Psoas muscle (tissue), 8 donors: ENCODE results near the gene CEP68. TPM values are rescaled to one million over a fixed set of nuclear protein-coding genes. Genes with fewer than 3 reads are reported as not detected.

Experiments
- ATAC-seq, 4 donors: fragments of 200-7000 bp; cut with Tn5 transposase; one replicate each; pipeline ENCODE4 v1.9.1; 2020; ENCODE audit warnings: moderate library complexity in 3 of 4, mild to moderate bottlenecking in 2 of 4
- DNase-seq, 2 donors: peaks; one replicate each; pipeline ENCODE4 v3.0.0-alpha.2; 2020
- H3K27ac ChIP-seq: fragments of 200-600 bp; one replicate; pipeline ENCODE4 v1.8.0; 2022
- H3K27me3 ChIP-seq, 3 donors: fragments of 200-600 bp in 1 of 3; one replicate each; pipeline versions ENCODE4 v1.6.1 to v1.8.0; 2013 to 2022; ENCODE audit warnings: low read length in 2 of 3, mild to moderate bottlenecking in 2 of 3, moderate library complexity in 1 of 3; ENCODE audit not compliant: insufficient read depth in 3 of 3
- H3K36me3 ChIP-seq, 2 donors: fragments of 200-600 bp in 1 of 2; one replicate each; pipeline versions ENCODE4 v1.6.1 to v1.8.0; 2013 to 2022; ENCODE audit warnings: low read depth in 1 of 2, mild to moderate bottlenecking in 1 of 2, moderate library complexity in 1 of 2; ENCODE audit not compliant: insufficient read depth in 1 of 2
- H3K4me1 ChIP-seq: fragments of 200-600 bp; one replicate; pipeline ENCODE4 v1.8.0; 2022
- H3K4me3 ChIP-seq: fragments of 200-600 bp; one replicate; pipeline ENCODE4 v1.8.0; 2022; ENCODE audit warnings: mild to moderate bottlenecking
- H3K9me3 ChIP-seq: fragments of 200-600 bp; one replicate; pipeline ENCODE4 v1.8.0; 2022
- CTCF ChIP-seq: fragments of 200-600 bp; IDR thresholded peaks from one replicate; pipeline ENCODE4 v1.8.0; 2022; ENCODE audit warnings: antibody characterized with exemption
- WGBS, 3 donors: extraction: QIAGEN DNeasy Blood & Tissue Kit; methylation state at CpG; one replicate each; pipeline versions ENCODE4 v1.1.6 to v1.1.7; 2013; 5-methylcytosine and 5-hydroxymethylcytosine counted together
- intact Hi-C, 2 donors: fragments of 100-400 bp; cut with DNase I; formaldehyde crosslinking; loops; one replicate each; pipeline versions ENCODE4 v1.11.0 to v1.14.2; 2022
- polyA plus RNA-seq, 3 donors: library from polyadenylated mRNA; stranded (reverse); fragments of 200-250 nt; gene quantifications; one replicate each; pipeline ENCODE4 v1.2.3, GENCODE V29; 2013
- total RNA-seq, 4 donors: library from RNA; stranded (reverse); fragmentation: NEBNext Ultra II Directional in 2 of 4; extraction: Animal tissue kit (Norgen Biotek cat#: 25700) in 2 of 4; gene quantifications; one replicate each; pipeline versions ENCODE4 v1.2.1 to v1.2.4, GENCODE V29; 2021 to 2023
- donor health status: healthy with polysubstance abuse.
- donor health status: DM: no; HTN: no; CAD: no; lungs with moderate emphysema.
- donor health status: Bipolar disorder and iron deficiency.
- donor health status: healthy.
- donor health status: DM: yes; HTN: yes; CAD: no.
- donor health status: DM: no; HTN: no; CAD: no.
- donor health status: DM: no; HTN: no; CAD: no.
- donor health status: DM: yes; HTN: yes; CAD: no.

Gene CEP68
- total and polyA plus RNA-seq, 7 donors = 7.3 to 63.3 (median 28.2) TPM

GRCh38 chr2:65075176-65075575 lies 19.0 kb downstream of the CEP68 start:
- no peak for ATAC-seq
- Histone ChIP-seq H3K36me3 (peaks cover 5 to 89% of the 10 kb centered on the region in 2 donors), H3K27ac (peak overlapping the region; percentile 48), H3K4me3 (no peak overlapping the region), H3K4me1 (peaks cover 54% of the 10 kb centered on the region), H3K27me3 (no peaks in the 10 kb centered on the region), H3K9me3 (no peaks in the 10 kb centered on the region)
- intact Hi-C loops = no loop called here
- TF ChIP-seq CTCF = no peak
- 42 to 76% (median 50%) methylated on average over 9 of the region's 9 CpGs for WGBS, 3 donors
- DNase-seq = no peak

GRCh38 chr2:65075605-65076344 lies 19.6 kb downstream of the CEP68 start:
- no peak for TF ChIP-seq CTCF
- Histone ChIP-seq H3K27me3 (no peaks in the 10 kb centered on the region), H3K36me3 (peaks cover 7 to 90% of the 10 kb centered on the region in 2 donors), H3K27ac (peak overlapping the region; percentile 48), H3K4me1 (peaks cover 48% of the 10 kb centered on the region), H3K4me3 (no peak overlapping the region), H3K9me3 (no peaks in the 10 kb centered on the region)
- ATAC-seq (peak; percentile 11 to 43 (median 36)), DNase-seq (no peak)
- 24 to 49% (median 29%) methylated on average over 5 of the region's 5 CpGs for WGBS, 3 donors
- intact Hi-C loops = no loop called here

- no peak overlapping the region for H3K4me3 ChIP-seq
- H3K27me3 ChIP-seq = no peaks in the 10 kb centered on the region
- peak overlapping the region; percentile 48 for H3K27ac ChIP-seq
- peak; percentile 21 to 63 (median 44) for ATAC-seq
- TF ChIP-seq CTCF = no peak
- H3K4me1 ChIP-seq = peaks cover 42% of the 10 kb centered on the region
- no peaks in the 10 kb centered on the region for H3K9me3 ChIP-seq
- intact Hi-C loops = no loop called here
- no peak for DNase-seq
- H3K36me3 ChIP-seq = peaks cover 7 to 90% of the 10 kb centered on the region in 2 donors
- whole genome bisulfite sequencing, 3 donors = 33 to 62% (median 37%) methylated on average over 7 of the region's 7 CpGs
Measured at GRCh38 chr2:65076345-65076710, 20.1 kb downstream of the CEP68 start.

DNA sequence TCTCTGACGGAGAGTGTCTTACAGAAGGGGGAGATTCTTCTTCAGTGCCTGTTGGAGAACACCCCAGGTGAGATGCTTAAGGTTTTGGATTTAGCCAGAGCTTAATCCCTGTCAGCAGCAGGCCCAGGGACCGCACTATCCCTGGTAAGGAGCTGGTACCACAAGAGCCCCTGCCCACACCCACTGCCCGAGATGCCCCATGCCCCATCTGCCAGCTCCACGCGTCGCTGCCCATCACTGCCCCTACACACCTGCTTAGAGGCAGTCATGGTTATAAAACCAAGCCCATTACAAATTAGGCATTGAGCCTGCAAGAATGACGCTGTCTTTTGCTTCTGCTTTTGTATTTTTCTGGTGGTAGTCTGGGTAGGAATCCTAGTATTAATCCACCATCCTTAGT lies 21.7 kb downstream of the CEP68 start:
- TF ChIP-seq CTCF = no peak
- H3K27me3 ChIP-seq = no peaks in the 10 kb centered on the region
- intact Hi-C loops = no loop called here
- H3K4me1 ChIP-seq = peaks cover 38% of the 10 kb centered on the region
- no peak for ATAC-seq
- H3K9me3 ChIP-seq = no peaks in the 10 kb centered on the region
- H3K4me3 ChIP-seq = no peak overlapping the region
- 64 to 77% (median 73%) methylated on average over 7 of the region's 7 CpGs for WGBS, 3 donors
- H3K36me3 ChIP-seq = peaks cover 8 to 90% of the 10 kb centered on the region in 2 donors
- H3K27ac ChIP-seq = no peak overlapping the region
- no peak for DNase-seq

DNA sequence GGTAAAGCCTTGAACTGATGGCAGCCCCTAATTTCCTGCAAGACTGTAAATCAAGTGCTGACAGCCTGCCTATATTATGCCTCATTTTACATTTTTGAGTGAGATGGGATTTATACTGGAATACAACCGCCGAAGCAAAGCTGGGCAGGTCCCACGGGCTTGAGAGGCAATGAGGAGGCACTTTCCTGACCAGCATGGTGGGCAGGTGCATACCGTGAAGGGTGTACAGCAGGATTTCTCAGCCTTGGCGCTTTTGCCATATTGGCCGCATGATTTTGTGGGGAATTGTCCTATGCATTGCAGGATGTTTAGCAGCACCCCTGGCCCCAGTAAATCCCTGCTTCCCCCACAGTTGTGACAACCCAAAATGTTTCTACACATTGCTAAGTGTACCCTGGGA lies 22.8 kb downstream of the CEP68 start:
- intact Hi-C loops = no loop called here
- 92 to 94% (median 94%) methylated on average over 6 of the region's 6 CpGs for WGBS, 3 donors
- no peak for TF ChIP-seq CTCF
- Histone ChIP-seq H3K4me1 (peaks cover 27% of the 10 kb centered on the region), H3K36me3 (peaks cover 18 to 90% of the 10 kb centered on the region in 2 donors), H3K4me3 (no peak overlapping the region), H3K27me3 (no peaks in the 10 kb centered on the region), H3K27ac (no peak overlapping the region), H3K9me3 (no peaks in the 10 kb centered on the region)
- ATAC-seq (no peak), DNase-seq (no peak)
